NCI-H1694 (cell line): Measurements from ENCODE around the gene LBR.

Experiments
- DNase-seq: peaks from one replicate; lab custom pipeline; 2025; lab: John Stamatoyannopoulos, UW

LBR gene

GRCh38 chr1:225373155-225373554 is 54.7 kb downstream of the LBR start:
- no peak for DNase-seq

- no peak for DNase-seq
Observed at GRCh38 chr1:225371366-225372010, 56.4 kb downstream of the LBR start.

GRCh38 chr1:225368036-225368552 is 59.7 kb downstream of the LBR start:
- no peak for DNase-seq

GRCh38 chr1:225366552-225366951 is 61.3 kb downstream of the LBR start:
- DNase-seq, result no peak

- DNase-seq, result no peak
Observed at GRCh38 chr1:225366018-225366417, 61.8 kb downstream of the LBR start.

- no peak for DNase-seq
Observed at GRCh38 chr1:225364439-225364838, 63.4 kb downstream of the LBR start.

GRCh38 chr1:225362805-225363204 is 65.0 kb downstream of the LBR start:
- no peak for DNase-seq

- DNase-seq, result no peak
Observed at GRCh38 chr1:225361176-225361575, 66.7 kb downstream of the LBR start.

- no peak for DNase-seq
Observed at GRCh38 chr1:225360119-225360518, 67.7 kb downstream of the LBR start.

GRCh38 chr1:225355863-225356262 is 72.0 kb downstream of the LBR start:
- no peak for DNase-seq

- no peak for DNase-seq
Observed at GRCh38 chr1:225354906-225355305, 72.9 kb downstream of the LBR start.
